GM18520 (cell line): ENCODE data around the gene DAB2IP.
"Not testable (repeated sequence)": the region's sequence is repeated elsewhere in the genome, so short reads cannot be mapped to it uniquely, and the experiment has no call there.

Experiments used
- ATAC-seq: cut with Tn5 transposase; IDR thresholded peaks from one replicate; pipeline ENCODE4 v1.9.1; 2021; ENCODE audit not compliant: unreplicated experiment

The DAB2IP gene

GRCh38 chr9:121786998-121787422, 135.6 kb downstream of the DAB2IP start:
- no peak for ATAC-seq

GRCh38 chr9:121788686-121789366, 137.4 kb downstream of the DAB2IP start:
- ATAC-seq: no peak

GRCh38 chr9:121790841-121791240, 139.4 kb downstream of the DAB2IP start:
- ATAC-seq: no peak

GRCh38 chr9:121792476-121792875, 141.0 kb downstream of the DAB2IP start:
- not testable (repeated sequence) for ATAC-seq

- not testable (repeated sequence) for ATAC-seq
Observed at GRCh38 chr9:121794334-121794733, 142.9 kb downstream of the DAB2IP start.

GRCh38 chr9:121797081-121797480, 145.6 kb downstream of the DAB2IP start:
- no peak for ATAC-seq

GRCh38 chr9:121798941-121799340, 147.5 kb downstream of the DAB2IP start:
- no peak for ATAC-seq

- ATAC-seq: no peak
Observed at GRCh38 chr9:121800376-121800775, 148.9 kb downstream of the DAB2IP start.

GRCh38 chr9:121801579-121801978, 150.1 kb downstream of the DAB2IP start:
- no peak for ATAC-seq

GRCh38 chr9:121802753-121803152, 151.3 kb downstream of the DAB2IP start:
- no peak for ATAC-seq

GRCh38 chr9:121807069-121807822, 155.8 kb downstream of the DAB2IP start:
- ATAC-seq: no peak

- ATAC-seq: no peak
Observed at GRCh38 chr9:121807823-121808278, 156.4 kb downstream of the DAB2IP start.

GRCh38 chr9:121808781-121809180, 157.3 kb downstream of the DAB2IP start:
- no peak for ATAC-seq

- ATAC-seq: no peak
Observed at GRCh38 chr9:121809356-121810050, 158.1 kb downstream of the DAB2IP start.

GRCh38 chr9:121810489-121810888, 159.1 kb downstream of the DAB2IP start:
- ATAC-seq: no peak

- no peak for ATAC-seq
Observed at GRCh38 chr9:121811140-121811539, 159.7 kb downstream of the DAB2IP start.

- no peak for ATAC-seq
Observed at GRCh38 chr9:121811751-121812150, 160.3 kb downstream of the DAB2IP start.

GRCh38 chr9:121812159-121812735, 160.8 kb downstream of the DAB2IP start:
- ATAC-seq: no peak

GRCh38 chr9:121813519-121814210, 162.2 kb downstream of the DAB2IP start:
- no peak for ATAC-seq

GRCh38 chr9:121814594-121814993, 163.2 kb downstream of the DAB2IP start:
- ATAC-seq: no peak

- ATAC-seq: no peak
Observed at GRCh38 chr9:121815084-121815483, 163.7 kb downstream of the DAB2IP start.
